Activated CD4-positive, alpha-beta T cell treated with anti-CD3 and anti-CD28 coated beads, Interleukin-2, amount 50 U/mL, for 48 hours (primary cell): ENCODE data around the gene ZNF292.
A peak's percentile ranks its signal among the peaks of the same experiment; 100 is the strongest.
"Not testable (repeated sequence)": the region's sequence is repeated elsewhere in the genome, so short reads cannot be mapped to it uniquely, and the experiment has no call there.

Source experiments
- DNase-seq, 2 experiments: peaks; one replicate each; pipeline ENCODE4 v3.0.0-alpha.2; 2020

The ZNF292 gene

GRCh38 chr6:87164506-87164905 is 9.1 kb downstream of the ZNF292 start:
- DNase-seq, result no peak

GRCh38 chr6:87165185-87165584 is 9.8 kb downstream of the ZNF292 start:
- DNase-seq, result no peak

GRCh38 chr6:87171938-87172633 is 16.7 kb downstream of the ZNF292 start:
- no peak for DNase-seq

- no peak for DNase-seq
These were observed 18.8 kb downstream of the ZNF292 start for GRCh38 chr6:87174078-87174579.

- no peak for DNase-seq
These were observed 21.1 kb downstream of the ZNF292 start for GRCh38 chr6:87176493-87176892.

- no peak for DNase-seq
These were observed 24.9 kb downstream of the ZNF292 start for GRCh38 chr6:87180105-87180728.

GRCh38 chr6:87181903-87182302 is 26.5 kb downstream of the ZNF292 start:
- DNase-seq, result no peak

GRCh38 chr6:87182321-87182720 is 27.0 kb downstream of the ZNF292 start:
- DNase-seq, result no peak

GRCh38 chr6:87182940-87183339 is 27.6 kb downstream of the ZNF292 start:
- no peak for DNase-seq

- no peak for DNase-seq
These were observed 28.3 kb downstream of the ZNF292 start for GRCh38 chr6:87183687-87184086.

- DNase-seq, result no peak
These were observed 29.4 kb downstream of the ZNF292 start for GRCh38 chr6:87184762-87185250.

- no peak for DNase-seq
These were observed 41.0 kb downstream of the ZNF292 start for GRCh38 chr6:87196275-87196842.

- peak in 1 of 2 experiments; percentile 45 for DNase-seq
These were observed 42.2 kb downstream of the ZNF292 start for GRCh38 chr6:87197547-87197946.

GRCh38 chr6:87198022-87198810 is 42.9 kb downstream of the ZNF292 start:
- DNase-seq, result not testable (repeated sequence)

GRCh38 chr6:87199787-87200186 is 44.4 kb downstream of the ZNF292 start:
- no peak for DNase-seq

- no peak for DNase-seq
These were observed 45.3 kb downstream of the ZNF292 start for GRCh38 chr6:87200469-87201175.

- DNase-seq, result no peak
These were observed 48.2 kb downstream of the ZNF292 start for GRCh38 chr6:87203448-87204023.

GRCh38 chr6:87209812-87210211 is 54.4 kb downstream of the ZNF292 start:
- DNase-seq, result no peak

- DNase-seq, result peak; percentile 24 to 48
These were observed 55.6 kb downstream of the ZNF292 start for GRCh38 chr6:87210979-87211378.

GRCh38 chr6:87212596-87212995 is 57.2 kb downstream of the ZNF292 start:
- DNase-seq, result no peak

GRCh38 chr6:87213364-87213763 is 58.0 kb downstream of the ZNF292 start:
- no peak for DNase-seq

- no peak for DNase-seq
These were observed 59.5 kb downstream of the ZNF292 start for GRCh38 chr6:87214831-87215230.
